CD14-positive monocyte (primary cell): ENCODE measurements around the gene PDK2. TPM values are rescaled to one million over a fixed set of nuclear protein-coding genes. Genes with fewer than 3 reads are reported as not detected.

Experiments used
- DNase-seq, 3 donors: peaks; one replicate each; pipeline ENCODE4 v3.0.0-alpha.2; 2011 to 2022
- H2AFZ ChIP-seq: 2 replicates; pipeline ENCODE4 v1.6.0; 2012; ENCODE audit warnings: mild to moderate bottlenecking, low read depth, low read length, inconsistent platforms; ENCODE audit not compliant: insufficient read depth, poor library complexity, severe bottlenecking
- H3K27ac ChIP-seq, 2 donors: 1 replicate in 1 of 2; 2 replicates in 1 of 2; pipeline ENCODE4 v1.5.1; 2012 to 2013; ENCODE audit warnings: low read length in 2 of 2, control low read depth in 1 of 2, inconsistent platforms in 1 of 2, low read depth in 1 of 2, mild to moderate bottlenecking in 1 of 2
- H3K27me3 ChIP-seq, 2 donors: one replicate each; pipeline versions ENCODE4 v1.6.0 to v1.6.1; 2011 to 2013; ENCODE audit warnings: low read length in 2 of 2; ENCODE audit not compliant: control insufficient read depth in 2 of 2, insufficient read depth in 2 of 2
- H3K36me3 ChIP-seq, 2 donors: replicated peaks in 1 of 2; 1 replicate in 1 of 2; 2 replicates in 1 of 2; pipeline versions ENCODE4 v1.5.1 to v1.6.1; 2012 to 2013; ENCODE audit warnings: low read length in 2 of 2, control low read depth in 1 of 2, inconsistent platforms in 1 of 2, mild to moderate bottlenecking in 1 of 2; ENCODE audit not compliant: insufficient read depth in 2 of 2, control insufficient read depth in 1 of 2
- H3K4me1 ChIP-seq, 2 donors: 1 replicate in 1 of 2; 2 replicates in 1 of 2; pipeline versions ENCODE4 v1.5.1 to v1.6.1; 2012 to 2013; ENCODE audit warnings: low read length in 2 of 2, control low read depth in 1 of 2, inconsistent platforms in 1 of 2, mild to moderate bottlenecking in 1 of 2, moderate library complexity in 1 of 2; ENCODE audit not compliant: insufficient read depth in 2 of 2, control insufficient read depth in 1 of 2
- H3K4me2 ChIP-seq: replicated peaks from 2 replicates; pipeline ENCODE3; 2012; ENCODE audit warnings: low read length, moderate library complexity, mild to moderate bottlenecking; ENCODE audit not compliant: poor library complexity, severe bottlenecking; ENCODE audit errors: extremely low read depth
- H3K4me3 ChIP-seq, 3 experiments: fragments of 200-600 bp in 1 of 3; sonication (generic) in 1 of 3; replicated peaks in 1 of 3; 1 replicate in 2 of 3; 2 replicates in 1 of 3; pipeline ENCODE4 v1.5.1; 2011 to 2013; ENCODE audit warnings: low read length in 3 of 3, mild to moderate bottlenecking in 3 of 3, control low read depth in 2 of 3, low read depth in 2 of 3, inconsistent platforms in 1 of 3, moderate library complexity in 1 of 3
- H3K79me2 ChIP-seq: 2 replicates; pipeline ENCODE4 v1.6.0; 2012; ENCODE audit warnings: mild to moderate bottlenecking, control low read depth, inconsistent platforms, low read length, moderate library complexity; ENCODE audit not compliant: insufficient read depth
- H3K9ac ChIP-seq: 2 replicates; pipeline ENCODE4 v1.6.0; 2017; ENCODE audit warnings: low read length, mild to moderate bottlenecking; ENCODE audit not compliant: insufficient read depth, poor library complexity, severe bottlenecking
- H3K9me3 ChIP-seq, 2 donors: replicated peaks in 1 of 2; 1 replicate in 1 of 2; 2 replicates in 1 of 2; pipeline versions ENCODE4 v1.5.1 to v1.6.1; 2012 to 2013; ENCODE audit warnings: low read length in 2 of 2, control low read depth in 1 of 2; ENCODE audit not compliant: control insufficient read depth in 1 of 2, insufficient read depth in 1 of 2
- H4K20me1 ChIP-seq: 2 replicates; pipeline ENCODE4 v1.6.0; 2012; ENCODE audit warnings: mild to moderate bottlenecking, low read length, control low read depth, moderate library complexity; ENCODE audit not compliant: insufficient read depth
- H3K27ac Mint-ChIP-seq, 7 donors: one replicate each; pipeline ENCODE4 v1.8.0; 2020; ENCODE audit warnings: mild to moderate bottlenecking in 7 of 7, mixed read lengths in 7 of 7, moderate library complexity in 6 of 7, inconsistent platforms in 2 of 7
- H3K27me3 Mint-ChIP-seq, 3 donors: one replicate each; pipeline ENCODE4 v1.8.0; 2021 to 2022; ENCODE audit warnings: low read depth in 3 of 3, mild to moderate bottlenecking in 3 of 3, mixed read lengths in 3 of 3, moderate library complexity in 3 of 3, inconsistent platforms in 1 of 3
- H3K36me3 Mint-ChIP-seq, 2 donors: one replicate each; pipeline ENCODE4 v1.8.0; 2020; ENCODE audit warnings: mixed read lengths in 2 of 2, inconsistent platforms in 1 of 2, mild to moderate bottlenecking in 1 of 2
- H3K4me1 Mint-ChIP-seq: one replicate; pipeline ENCODE4 v1.8.0; 2020; ENCODE audit warnings: mild to moderate bottlenecking, mixed read lengths
- H3K4me3 Mint-ChIP-seq, 2 donors: one replicate each; pipeline ENCODE4 v1.8.0; 2020; ENCODE audit warnings: mild to moderate bottlenecking in 2 of 2, mixed read lengths in 2 of 2, moderate library complexity in 1 of 2
- H3K9me3 Mint-ChIP-seq, 7 donors: one replicate each; pipeline ENCODE4 v1.8.0; 2020 to 2022; ENCODE audit warnings: mixed read lengths in 7 of 7, mild to moderate bottlenecking in 6 of 7, moderate library complexity in 6 of 7, inconsistent platforms in 2 of 7
- WGBS: methylation state at CpG from one replicate; pipeline ENCODE4 v1.1.5; 2013; ENCODE audit warnings: missing lambda C conversion rate; ENCODE audit not compliant: insufficient coverage; 5-methylcytosine and 5-hydroxymethylcytosine counted together
- intact Hi-C, 2 donors: fragments of 100-400 bp; cut with micrococcal nuclease; formaldehyde crosslinking; loops; one replicate each; pipeline versions ENCODE4 v1.15.0 to v1.15.1; 2023
- polyA plus RNA-seq, 3 donors: library from polyadenylated mRNA; depleted of rRNA in 1 of 3; unstranded in 2 of 3; stranded (reverse) in 1 of 3; fragments of 300-500 nt in 2 of 3; fragments of >200 nt in 1 of 3; fragmentation: Illumina TruSeq in 2 of 3; gene quantifications; 1 replicate in 2 of 3; 2 replicates in 1 of 3; pipeline ENCODE4 v1.2.3, GENCODE V29; 2012 to 2021
- TF ChIP-seq, protein P1 (sequence below): fragments of 200-600 bp; IDR thresholded peaks from one replicate; pipeline ENCODE4 v1.8.0; 2022; ENCODE audit warnings: antibody characterized with exemption, mild to moderate bottlenecking

The PDK2 gene
- polyA plus RNA-seq, 3 donors = 15.9 to 43.0 (median 23.4) TPM

GRCh38 chr17:50096758-50097157 lies 1.6 kb downstream of the PDK2 start:
- Histone ChIP-seq H3K27me3 (no peaks in the 10 kb centered on the region), H3K9ac (no peak overlapping the region), H3K79me2 (peaks cover 7% of the 10 kb centered on the region), H3K4me2 (no peak overlapping the region), H3K27ac (no peak overlapping the region), H4K20me1 (no peaks in the 10 kb centered on the region), H3K9me3 (no peaks in the 10 kb centered on the region), H2AFZ (no peak overlapping the region), H3K36me3 (peaks cover 15 to 18% of the 10 kb centered on the region in 2 donors), H3K4me3 (no peak overlapping the region), H3K4me1 (peaks cover 16 to 23% of the 10 kb centered on the region in 2 donors)
- H3K36me3 Mint-ChIP-seq = peaks cover 27 to 36% of the 10 kb centered on the region in 2 donors
- no peak for DNase-seq
- H3K4me1 Mint-ChIP-seq = peaks cover 24% of the 10 kb centered on the region
- H3K9me3 Mint-ChIP-seq = no peaks in the 10 kb centered on the region
- peaks cover 3 to 4% (median 3%) of the 10 kb centered on the region in 3 donors for H3K27me3 Mint-ChIP-seq
- WGBS = 90% methylated on average over 3 of the region's 3 CpGs
- TF ChIP-seq, protein P1, sequence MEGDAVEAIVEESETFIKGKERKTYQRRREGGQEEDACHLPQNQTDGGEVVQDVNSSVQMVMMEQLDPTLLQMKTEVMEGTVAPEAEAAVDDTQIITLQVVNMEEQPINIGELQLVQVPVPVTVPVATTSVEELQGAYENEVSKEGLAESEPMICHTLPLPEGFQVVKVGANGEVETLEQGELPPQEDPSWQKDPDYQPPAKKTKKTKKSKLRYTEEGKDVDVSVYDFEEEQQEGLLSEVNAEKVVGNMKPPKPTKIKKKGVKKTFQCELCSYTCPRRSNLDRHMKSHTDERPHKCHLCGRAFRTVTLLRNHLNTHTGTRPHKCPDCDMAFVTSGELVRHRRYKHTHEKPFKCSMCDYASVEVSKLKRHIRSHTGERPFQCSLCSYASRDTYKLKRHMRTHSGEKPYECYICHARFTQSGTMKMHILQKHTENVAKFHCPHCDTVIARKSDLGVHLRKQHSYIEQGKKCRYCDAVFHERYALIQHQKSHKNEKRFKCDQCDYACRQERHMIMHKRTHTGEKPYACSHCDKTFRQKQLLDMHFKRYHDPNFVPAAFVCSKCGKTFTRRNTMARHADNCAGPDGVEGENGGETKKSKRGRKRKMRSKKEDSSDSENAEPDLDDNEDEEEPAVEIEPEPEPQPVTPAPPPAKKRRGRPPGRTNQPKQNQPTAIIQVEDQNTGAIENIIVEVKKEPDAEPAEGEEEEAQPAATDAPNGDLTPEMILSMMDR = no peak
- no peak overlapping the region for H3K4me3 Mint-ChIP-seq
- intact Hi-C loops = no loop called here
- H3K27ac Mint-ChIP-seq = no peak overlapping the region

GRCh38 chr17:50097455-50097854 lies 2.3 kb downstream of the PDK2 start:
- H3K27me3 Mint-ChIP-seq = peaks cover 1 to 4% (median 3%) of the 10 kb centered on the region in 3 donors
- peaks cover 27 to 40% of the 10 kb centered on the region in 2 donors for H3K36me3 Mint-ChIP-seq
- WGBS = 100% methylated on average over 1 of the region's 7 CpGs
- Histone ChIP-seq H4K20me1 (no peaks in the 10 kb centered on the region), H3K4me2 (no peak overlapping the region), H3K9ac (no peak overlapping the region), H3K27me3 (no peaks in the 10 kb centered on the region), H3K79me2 (peaks cover 7% of the 10 kb centered on the region), H3K36me3 (peaks cover 15 to 18% of the 10 kb centered on the region in 2 donors), H3K27ac (no peak overlapping the region), H3K9me3 (no peaks in the 10 kb centered on the region), H3K4me3 (no peak overlapping the region), H3K4me1 (peaks cover 16 to 23% of the 10 kb centered on the region in 2 donors), H2AFZ (no peak overlapping the region)
- intact Hi-C loops = no loop called here
- DNase-seq = no peak
- H3K9me3 Mint-ChIP-seq = no peaks in the 10 kb centered on the region
- peaks cover 24% of the 10 kb centered on the region for H3K4me1 Mint-ChIP-seq
- H3K4me3 Mint-ChIP-seq = no peak overlapping the region
- TF ChIP-seq, protein P1 = no peak
- no peak overlapping the region for H3K27ac Mint-ChIP-seq
